Thymus (tissue), 11 donors: ENCODE measurements around the gene GFOD1. TPM values are rescaled to one million over a fixed set of nuclear protein-coding genes. Genes with fewer than 3 reads are reported as not detected.

Experiments
- DNase-seq, 9 donors: peaks; one replicate each; pipeline ENCODE4 v3.0.0-alpha.2; 2013; ENCODE audit warnings: low spot score in 9 of 9, low read depth in 6 of 9, missing footprints in 1 of 9
- H3K27ac ChIP-seq, 2 donors: one replicate each; pipeline ENCODE4 v1.5.1; 2013; ENCODE audit warnings: control low read depth in 1 of 2, low read depth in 1 of 2, low read length in 1 of 2, mild to moderate bottlenecking in 1 of 2, moderate library complexity in 1 of 2
- H3K27me3 ChIP-seq, 2 donors: one replicate each; pipeline ENCODE4 v1.5.1; 2013; ENCODE audit warnings: low read length in 1 of 2; ENCODE audit not compliant: control insufficient read depth in 2 of 2, insufficient read depth in 1 of 2
- H3K36me3 ChIP-seq, 2 donors: one replicate each; pipeline ENCODE4 v1.5.1; 2013; ENCODE audit warnings: low read length in 1 of 2, mild to moderate bottlenecking in 1 of 2, moderate library complexity in 1 of 2; ENCODE audit not compliant: control insufficient read depth in 2 of 2, insufficient read depth in 2 of 2
- H3K4me1 ChIP-seq, 2 donors: one replicate each; pipeline ENCODE4 v1.5.1; 2013; ENCODE audit warnings: low read length in 2 of 2; ENCODE audit not compliant: control insufficient read depth in 2 of 2, insufficient read depth in 2 of 2
- H3K4me3 ChIP-seq, 2 donors: one replicate each; pipeline ENCODE4 v1.5.1; 2013; ENCODE audit warnings: low read length in 2 of 2, control low read depth in 1 of 2, mild to moderate bottlenecking in 1 of 2
- H3K9me3 ChIP-seq, 2 donors: one replicate each; pipeline ENCODE4 v1.5.1; 2013; ENCODE audit warnings: low read length in 1 of 2, mild to moderate bottlenecking in 1 of 2; ENCODE audit not compliant: control insufficient read depth in 2 of 2, insufficient read depth in 1 of 2
- WGBS: extraction: QIAGEN DNeasy Blood & Tissue Kit; methylation state at CpG from one replicate; pipeline ENCODE4 v1.1.7; 2013; 5-methylcytosine and 5-hydroxymethylcytosine counted together
- polyA plus RNA-seq: library from polyadenylated mRNA; stranded (reverse); fragments of 200-250 nt; gene quantifications from one replicate; pipeline ENCODE4 v1.2.3, GENCODE V29; 2013
- total RNA-seq: library from RNA; stranded (reverse); fragments of 120-200 nt; gene quantifications from one replicate; pipeline ENCODE4 v1.2.4, GENCODE V29; 2013
- donor health status: healthy.

Gene GFOD1
- total and polyA plus RNA-seq, 2 donors: 4.7 to 8.1 TPM

DNA sequence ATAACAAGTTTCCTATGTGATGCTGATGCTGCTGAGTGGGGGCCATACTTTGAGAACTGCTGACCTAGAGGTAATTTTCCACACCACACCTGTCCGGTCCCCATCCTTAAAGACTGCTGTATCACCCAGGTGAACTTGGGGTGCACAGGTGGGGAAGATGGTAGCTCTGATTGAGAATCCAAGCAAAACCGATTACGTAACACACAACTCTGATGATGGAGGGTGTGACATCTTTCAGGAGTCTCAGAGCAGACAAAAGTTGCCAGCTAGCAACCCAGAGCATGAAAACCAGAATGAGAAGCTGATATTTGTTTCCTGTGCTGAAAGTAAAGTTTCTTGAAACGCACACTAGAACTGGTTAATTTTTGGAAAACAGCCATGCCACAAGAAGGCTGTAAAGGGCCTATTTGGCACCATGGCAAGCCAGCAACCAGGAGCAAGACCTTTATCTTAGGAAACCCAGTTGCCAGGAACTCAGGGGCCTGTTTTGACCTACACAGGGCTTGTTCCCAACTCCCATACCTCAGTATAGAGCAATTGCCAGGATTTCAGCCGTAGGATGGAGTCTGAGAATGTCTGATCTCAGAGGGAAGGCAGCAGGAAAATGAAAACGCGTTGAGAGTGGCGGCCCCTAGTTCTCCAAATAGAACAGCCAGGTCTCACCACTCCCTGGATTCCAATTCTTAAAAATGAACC, 137.4 kb downstream of the GFOD1 start:
- no peak for DNase-seq
- H3K27ac ChIP-seq: peak overlapping the region in 1 of 2 donors; percentile 36
- no peaks in the 10 kb centered on the region for H3K36me3 ChIP-seq
- WGBS: 91% methylated on average over 8 of the region's 8 CpGs
- no peaks in the 10 kb centered on the region for H3K9me3 ChIP-seq
- peaks cover 9 to 22% of the 10 kb centered on the region in 2 donors for H3K4me1 ChIP-seq
- no peak overlapping the region for H3K4me3 ChIP-seq
- H3K27me3 ChIP-seq: no peaks in the 10 kb centered on the region

DNA sequence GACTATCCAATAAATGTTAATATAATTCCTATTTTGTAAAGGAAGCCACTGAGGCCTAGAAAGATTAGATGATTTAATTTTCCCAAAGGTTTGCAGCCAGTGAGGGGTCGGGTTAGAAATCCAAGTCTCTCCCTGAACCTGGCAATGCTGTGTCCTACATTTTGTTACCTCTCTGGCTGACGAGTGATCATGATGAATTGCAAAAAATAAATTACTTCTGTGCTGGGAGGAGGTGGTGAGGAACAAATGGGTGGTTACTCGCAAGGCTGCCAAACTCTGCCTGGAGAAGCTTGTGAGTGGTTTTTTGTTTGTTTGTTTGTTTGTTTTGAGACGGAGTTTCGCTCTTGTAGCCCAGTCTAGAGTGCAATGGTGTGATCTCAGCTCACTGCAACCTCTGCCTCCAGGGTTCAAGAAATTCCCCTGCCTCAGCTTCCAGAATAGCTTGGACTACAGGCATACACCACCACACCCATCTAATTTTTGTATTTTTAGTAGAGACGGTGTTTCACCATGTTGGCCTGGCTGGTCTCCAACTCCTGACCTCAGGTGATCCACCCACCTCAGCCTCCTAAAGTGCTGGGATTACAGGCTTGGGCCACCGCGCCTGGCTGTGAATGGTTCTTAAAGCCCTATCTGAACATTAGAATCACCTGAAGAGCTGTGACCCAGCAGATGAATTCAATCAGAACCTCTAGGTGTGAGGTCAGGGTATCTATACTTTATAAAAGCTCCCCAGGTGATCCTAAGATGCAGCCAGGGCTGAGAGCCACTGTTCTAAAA, 138.9 kb downstream of the GFOD1 start:
- peaks cover 0 to 8% of the 10 kb centered on the region in 2 donors for H3K4me1 ChIP-seq
- no peak for DNase-seq
- no peak overlapping the region for H3K27ac ChIP-seq
- H3K4me3 ChIP-seq: no peak overlapping the region
- H3K27me3 ChIP-seq: no peaks in the 10 kb centered on the region
- WGBS: 98% methylated on average over 8 of the region's 8 CpGs
- no peaks in the 10 kb centered on the region for H3K9me3 ChIP-seq
- H3K36me3 ChIP-seq: no peaks in the 10 kb centered on the region

DNA sequence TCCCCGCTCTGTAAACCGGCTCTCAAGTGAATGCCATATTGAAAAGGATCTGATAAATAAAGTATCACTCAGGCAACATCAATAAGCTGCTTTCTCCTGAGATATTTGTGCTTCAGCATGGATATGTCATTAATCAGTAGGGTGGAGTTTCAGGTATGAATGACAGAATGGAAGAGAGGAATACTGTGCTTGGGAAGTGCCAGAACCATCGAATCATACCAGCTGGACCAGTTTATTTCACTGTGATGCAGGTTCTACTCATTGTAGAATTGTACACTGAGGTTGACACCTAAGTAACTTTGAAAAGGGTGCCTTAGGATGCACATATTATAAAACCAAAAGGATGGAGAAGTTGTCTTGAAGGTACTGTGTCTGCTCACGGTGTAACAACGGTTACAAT, 141.2 kb downstream of the GFOD1 start:
- DNase-seq: no peak

DNA sequence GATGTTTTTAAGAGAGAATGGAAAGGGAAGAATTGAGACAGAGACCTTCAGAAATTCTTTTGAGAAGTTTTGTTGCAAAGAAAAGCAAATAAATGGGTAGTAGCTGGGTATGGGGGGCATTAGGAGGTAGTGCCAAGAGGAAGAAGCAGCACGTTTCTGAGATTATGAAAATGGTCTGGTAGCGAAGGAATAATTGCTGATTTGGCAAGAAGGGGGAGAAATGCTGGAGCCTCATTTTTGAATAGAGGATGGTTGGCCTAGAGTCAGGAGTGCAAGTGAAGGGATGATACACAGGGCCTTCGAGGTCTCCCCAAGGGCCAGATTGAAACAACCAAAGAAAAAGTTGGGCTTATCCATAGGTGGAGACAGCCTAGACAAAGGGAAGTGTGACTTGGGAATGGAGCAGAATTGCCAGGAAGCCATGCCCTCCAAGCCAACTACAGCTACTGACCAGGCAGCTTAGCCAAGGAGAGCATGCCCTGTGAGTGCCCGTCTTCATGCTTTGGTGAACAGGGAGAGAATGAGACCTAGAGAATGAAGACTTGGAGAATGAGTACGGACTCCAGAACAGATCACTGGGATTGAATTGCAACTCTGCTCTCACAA, 144.9 kb downstream of the GFOD1 start:
- Histone ChIP-seq H3K4me3 (no peak overlapping the region), H3K4me1 (peaks cover 0 to 5% of the 10 kb centered on the region in 2 donors), H3K27ac (no peak overlapping the region), H3K9me3 (peaks cover 0 to 7% of the 10 kb centered on the region in 2 donors), H3K27me3 (no peaks in the 10 kb centered on the region), H3K36me3 (no peaks in the 10 kb centered on the region)
- no peak for DNase-seq
- 93% methylated on average over 5 of the region's 5 CpGs for WGBS

More for the DNA sequence above, 141.2 kb downstream of the GFOD1 start:
- Histone ChIP-seq H3K9me3 (peaks cover 0 to 6% of the 10 kb centered on the region in 2 donors), H3K36me3 (no peaks in the 10 kb centered on the region), H3K4me3 (no peak overlapping the region), H3K27ac (no peak overlapping the region), H3K27me3 (no peaks in the 10 kb centered on the region), H3K4me1 (peaks cover 0 to 6% of the 10 kb centered on the region in 2 donors)
- WGBS: 97% methylated on average over 5 of the region's 5 CpGs

DNA sequence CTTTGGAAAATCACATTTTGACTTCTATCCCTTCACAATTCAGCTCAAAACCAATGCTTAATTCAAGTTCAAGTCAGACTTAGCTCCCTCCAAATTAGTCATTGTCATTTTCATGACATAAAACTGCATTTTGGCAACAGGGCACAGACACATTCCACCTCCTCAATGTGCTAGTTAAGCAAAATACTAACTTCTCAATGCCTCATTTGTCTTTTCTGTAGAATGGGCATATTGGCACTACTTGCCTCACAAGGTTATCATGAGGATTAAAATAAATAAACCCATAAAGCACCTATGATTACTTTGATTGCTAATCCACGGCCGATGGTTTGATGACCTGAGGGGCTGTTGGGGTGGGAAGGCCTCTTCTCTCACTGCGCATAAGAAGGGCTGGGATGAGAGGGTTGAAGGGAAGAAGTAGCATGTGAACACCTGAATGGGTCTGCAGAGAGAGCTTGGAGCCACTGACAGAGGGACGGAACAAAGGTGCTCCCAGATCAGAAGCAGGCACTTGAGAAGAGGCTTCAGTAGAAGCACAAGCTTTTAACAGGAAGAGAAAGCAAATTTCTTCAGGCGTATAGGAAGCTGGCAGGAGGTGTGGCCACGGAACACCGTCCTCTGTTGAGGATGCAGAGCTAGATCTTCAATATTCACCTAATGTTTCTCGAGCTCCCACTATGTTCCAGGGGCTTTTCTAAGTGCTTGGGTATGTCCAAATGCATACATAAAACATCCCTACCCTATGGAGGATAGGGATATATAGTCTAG, 147.4 kb downstream of the GFOD1 start:
- Histone ChIP-seq H3K36me3 (no peaks in the 10 kb centered on the region), H3K4me1 (peaks cover 0 to 9% of the 10 kb centered on the region in 2 donors), H3K4me3 (no peak overlapping the region), H3K9me3 (peaks cover 0 to 7% of the 10 kb centered on the region in 2 donors), H3K27me3 (no peaks in the 10 kb centered on the region), H3K27ac (no peak overlapping the region)
- DNase-seq: no peak
- 65% methylated on average over 8 of the region's 8 CpGs for WGBS

DNA sequence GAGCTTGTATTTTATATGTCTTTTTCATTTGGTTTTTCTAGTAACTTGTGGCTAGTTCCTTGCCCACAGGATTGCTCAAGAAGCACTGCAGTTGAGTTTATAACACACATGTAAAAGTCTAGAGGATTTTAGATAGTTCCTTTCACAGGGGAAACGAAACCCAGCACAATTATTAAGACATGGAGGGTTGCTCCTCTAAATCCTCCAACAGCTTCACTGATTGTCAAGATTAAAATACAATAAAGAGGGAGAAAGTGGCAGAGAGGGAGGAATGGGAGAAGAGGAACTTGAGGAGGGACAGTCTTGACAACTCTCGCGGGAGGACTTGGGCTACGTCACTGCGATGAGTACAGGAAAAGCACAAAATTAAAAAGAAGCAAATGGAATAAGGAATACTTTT, 149.4 kb downstream of the GFOD1 start:
- H3K4me3 ChIP-seq: no peak overlapping the region
- H3K9me3 ChIP-seq: peaks cover 0 to 7% of the 10 kb centered on the region in 2 donors
- H3K27me3 ChIP-seq: no peaks in the 10 kb centered on the region
- H3K4me1 ChIP-seq: peaks cover 0 to 11% of the 10 kb centered on the region in 2 donors
- no peak overlapping the region for H3K27ac ChIP-seq
- 79% methylated on average over 5 of the region's 5 CpGs for WGBS
- DNase-seq: no peak
- H3K36me3 ChIP-seq: no peaks in the 10 kb centered on the region

DNA sequence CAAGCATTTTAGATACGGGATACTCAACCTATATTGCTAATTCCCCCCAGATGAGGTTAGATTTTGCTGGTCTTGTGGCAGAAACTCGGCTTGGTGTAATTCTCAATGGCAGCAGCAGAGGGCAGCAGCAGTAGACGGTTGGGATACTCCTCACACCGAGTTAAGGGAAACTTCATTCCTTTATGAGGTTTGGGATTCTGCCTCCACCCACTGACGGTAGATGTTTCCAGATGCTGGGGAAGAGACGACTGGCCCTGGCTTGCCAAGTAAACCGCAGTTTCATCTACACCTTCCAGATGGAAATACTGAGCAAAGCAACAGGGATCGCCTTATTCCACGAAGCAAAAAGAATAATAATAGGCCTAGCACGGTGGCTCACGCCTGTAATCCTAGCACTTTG, 150.8 kb downstream of the GFOD1 start:
- Histone ChIP-seq H3K27me3 (no peaks in the 10 kb centered on the region), H3K4me3 (no peak overlapping the region), H3K36me3 (no peaks in the 10 kb centered on the region), H3K4me1 (peaks cover 0 to 11% of the 10 kb centered on the region in 2 donors), H3K9me3 (peaks cover 0 to 4% of the 10 kb centered on the region in 2 donors), H3K27ac (no peak overlapping the region)
- WGBS: 38% methylated on average over 11 of the region's 11 CpGs
- peak in 8 of 9 donors; percentile 41 to 83 (median 68) for DNase-seq

DNA sequence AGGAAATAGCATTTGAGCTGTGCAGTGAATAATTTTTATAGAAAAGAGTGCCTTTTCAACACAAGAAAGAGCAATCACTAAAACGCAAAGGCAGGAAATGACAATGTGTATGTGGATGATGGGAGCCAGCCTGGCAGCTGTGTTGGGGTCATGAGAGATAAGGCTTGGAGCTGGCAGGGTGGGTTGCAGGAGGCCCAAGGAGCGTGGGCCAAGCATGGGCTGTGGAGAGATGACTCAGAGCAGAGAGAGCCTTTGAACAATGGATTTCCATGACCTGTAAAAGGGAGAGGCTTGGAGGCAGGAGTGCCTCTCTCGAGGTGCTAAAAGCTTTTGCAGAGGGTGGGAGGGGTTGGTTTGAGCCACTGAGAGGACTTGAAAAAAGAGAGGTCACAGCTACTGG, 152.4 kb downstream of the GFOD1 start:
- H3K36me3 ChIP-seq: no peaks in the 10 kb centered on the region
- DNase-seq: no peak
- no peaks in the 10 kb centered on the region for H3K9me3 ChIP-seq
- H3K27me3 ChIP-seq: no peaks in the 10 kb centered on the region
- WGBS: 36% methylated on average over 3 of the region's 3 CpGs
- H3K4me1 ChIP-seq: peaks cover 0 to 9% of the 10 kb centered on the region in 2 donors
- H3K27ac ChIP-seq: no peak overlapping the region
- H3K4me3 ChIP-seq: no peak overlapping the region
